Activated naive CD8-positive, alpha-beta T cell treated with anti-CD3 and anti-CD28 coated beads, Interleukin-2, amount 50 U/mL, for 16 hours (primary cell): ENCODE results near the gene CXCL8.
"Not testable (repeated sequence)": the region's sequence is repeated elsewhere in the genome, so short reads cannot be mapped to it uniquely, and the experiment has no call there.

Experiments used
- DNase-seq: peaks from one replicate; pipeline ENCODE4 v3.0.0-alpha.2; 2020; ENCODE audit warnings: low read depth, low spot score

Gene CXCL8

DNA sequence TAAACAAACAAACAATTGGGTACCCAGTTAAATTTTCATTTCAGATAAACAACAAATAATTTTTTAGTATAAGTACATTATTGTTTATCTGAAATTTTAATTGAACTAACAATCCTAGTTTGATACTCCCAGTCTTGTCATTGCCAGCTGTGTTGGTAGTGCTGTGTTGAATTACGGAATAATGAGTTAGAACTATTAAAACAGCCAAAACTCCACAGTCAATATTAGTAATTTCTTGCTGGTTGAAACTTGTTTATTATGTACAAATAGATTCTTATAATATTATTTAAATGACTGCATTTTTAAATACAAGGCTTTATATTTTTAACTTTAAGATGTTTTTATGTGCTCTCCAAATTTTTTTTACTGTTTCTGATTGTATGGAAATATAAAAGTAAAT is 2.9 kb downstream of the CXCL8 start:
- DNase-seq = no peak

DNA sequence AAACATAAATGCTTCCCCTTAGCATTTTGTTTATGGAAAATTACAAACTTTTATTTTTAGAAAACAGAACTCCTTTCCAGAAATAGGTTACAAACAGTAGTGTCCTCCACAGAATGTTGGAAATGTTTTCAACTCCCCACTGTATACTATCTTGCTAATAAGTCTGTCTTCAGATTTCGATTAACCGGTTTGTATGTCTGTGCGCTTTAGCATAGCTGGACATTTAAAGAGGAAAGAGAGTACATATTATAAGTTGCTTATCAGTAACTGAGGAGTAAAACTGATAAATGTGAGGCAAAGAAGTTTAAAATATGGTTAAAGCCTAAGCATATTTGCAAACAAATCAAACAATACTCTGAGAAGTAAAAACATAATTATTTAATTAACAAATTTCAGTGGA is 3.4 kb downstream of the CXCL8 start:
- no peak for DNase-seq

DNA sequence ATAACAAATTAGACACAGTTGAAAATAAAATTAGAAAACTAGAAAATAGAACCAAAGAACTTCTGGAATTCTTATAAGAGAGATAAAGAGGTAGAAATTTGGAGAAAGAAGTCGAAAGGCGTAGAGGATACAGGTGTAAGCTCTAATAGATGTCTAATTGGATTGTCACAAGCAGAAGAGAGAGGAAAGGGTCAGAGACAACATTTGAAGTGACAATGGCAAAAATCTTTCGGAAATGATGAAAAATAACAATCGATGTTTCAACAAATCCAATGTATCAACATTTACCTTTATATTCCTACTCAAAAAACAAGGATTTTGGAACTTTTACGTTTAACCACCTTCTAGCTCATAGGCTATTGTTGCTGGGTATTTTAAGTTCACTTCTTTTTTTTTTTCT is 3.8 kb downstream of the CXCL8 start:
- no peak for DNase-seq

DNA sequence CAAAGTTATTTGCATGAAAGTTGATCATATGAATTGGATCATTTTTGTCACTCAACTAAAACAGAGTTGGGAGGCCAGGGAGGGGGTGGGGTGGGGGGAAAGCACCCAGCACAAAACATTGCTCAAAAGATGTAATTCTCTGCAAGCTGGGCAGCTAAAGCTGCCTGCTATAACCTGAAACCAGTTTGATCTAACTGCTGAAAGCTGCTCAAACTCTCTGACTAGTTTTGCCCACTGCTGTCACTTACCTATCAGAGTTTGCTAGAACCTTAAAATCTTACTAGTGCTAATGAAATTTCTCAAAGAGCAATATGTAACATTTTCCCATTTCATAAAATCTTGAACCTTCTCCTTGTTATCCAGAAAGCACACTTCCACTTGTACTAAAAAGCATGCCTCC is 10.4 kb downstream of the CXCL8 start:
- no peak for DNase-seq

- DNase-seq = no peak
Observed at GRCh38 chr4:73751166-73751565, 10.8 kb downstream of the CXCL8 start.

DNA sequence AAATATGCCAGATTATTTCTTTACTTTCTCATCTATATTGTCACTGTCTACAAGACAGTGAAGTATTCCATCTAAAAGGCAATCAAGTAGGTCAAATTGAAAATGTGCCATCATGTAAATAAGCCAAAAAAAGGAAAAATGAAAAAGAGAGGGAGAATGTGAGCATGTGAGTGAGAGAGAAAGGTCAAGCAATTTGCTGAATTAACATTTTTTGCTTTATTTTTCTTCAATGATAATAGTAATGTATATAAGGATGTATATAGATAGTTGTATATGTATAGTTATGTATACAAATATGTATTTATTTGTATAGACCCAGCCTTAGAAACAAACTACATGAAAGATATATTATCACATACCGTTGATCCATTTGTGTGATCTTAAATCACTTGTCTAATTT is 11.5 kb downstream of the CXCL8 start:
- no peak for DNase-seq

DNA sequence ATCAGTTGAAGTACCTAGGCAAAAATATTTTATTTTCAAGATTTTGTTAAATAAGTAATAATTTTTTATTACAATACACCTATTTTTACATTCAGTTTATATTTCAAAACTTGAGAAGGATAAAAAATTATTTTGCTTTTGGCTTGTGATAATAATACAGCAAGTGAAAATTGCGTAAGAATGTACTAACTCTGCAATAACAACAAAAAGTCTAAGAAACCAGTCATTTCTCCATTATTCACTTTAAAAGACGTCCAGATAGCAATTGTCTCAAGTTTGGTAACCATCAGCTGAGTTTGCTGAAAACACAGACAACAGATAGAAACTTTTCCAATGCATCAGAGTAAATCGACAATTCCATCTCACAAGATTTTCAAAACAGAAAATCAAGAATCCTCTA is 12.1 kb downstream of the CXCL8 start:
- no peak for DNase-seq

- DNase-seq = no peak
Observed at GRCh38 chr4:73753215-73753614, 12.8 kb downstream of the CXCL8 start.

DNA sequence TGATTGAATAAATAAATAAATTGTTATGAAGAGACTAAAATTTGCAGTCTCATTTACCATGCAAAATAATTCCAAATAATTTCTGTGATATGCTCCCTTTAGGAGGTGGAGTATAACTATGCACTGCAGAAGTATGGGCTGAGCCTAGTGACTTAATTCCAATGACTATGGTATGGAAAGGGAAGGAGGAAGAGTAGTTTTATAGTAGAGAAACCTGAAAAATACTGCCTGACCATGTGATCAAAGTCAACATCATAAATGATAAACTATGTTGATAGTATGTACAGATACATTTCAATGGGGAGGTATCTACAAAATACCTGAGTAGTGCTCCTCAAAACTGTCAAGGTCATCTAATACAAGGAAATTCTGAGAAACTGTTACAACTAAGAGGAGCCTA is 14.6 kb downstream of the CXCL8 start:
- DNase-seq = no peak

DNA sequence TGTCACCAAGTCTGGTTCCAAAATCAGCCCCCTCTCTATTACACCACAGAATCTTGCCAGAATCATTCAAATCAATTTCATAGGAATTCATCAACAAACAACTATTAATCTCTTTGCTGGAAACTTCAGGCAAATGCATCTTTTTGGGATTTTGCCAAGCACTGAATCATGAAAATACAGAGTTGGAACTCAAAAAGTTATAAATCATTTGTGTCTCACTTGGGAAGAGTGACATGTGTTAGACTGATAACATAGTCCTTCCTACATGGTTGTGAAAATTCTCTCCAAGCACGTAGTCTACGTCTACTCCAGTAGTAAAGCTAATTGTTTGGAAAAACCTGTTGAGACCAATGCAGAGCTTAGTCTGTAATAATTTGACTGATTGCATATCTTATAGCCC is 19.0 kb downstream of the CXCL8 start:
- no peak for DNase-seq

DNA sequence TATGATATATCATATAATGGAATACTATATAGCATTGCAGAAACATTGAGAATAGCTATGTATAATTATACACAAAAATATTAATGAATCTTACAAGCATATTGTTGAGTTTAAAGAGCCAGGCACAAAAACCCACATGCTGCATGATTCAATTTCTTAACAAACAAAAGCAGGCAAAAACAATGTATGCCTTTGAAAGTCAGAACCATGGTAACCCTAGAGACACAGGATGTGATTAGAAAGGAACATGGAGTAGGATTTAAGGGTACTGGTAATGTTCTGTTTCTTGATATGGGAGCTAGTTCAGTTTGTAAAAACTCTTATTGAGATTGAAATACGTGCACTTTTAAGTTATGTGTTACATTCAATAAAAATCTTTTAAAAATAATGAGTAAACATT is 21.5 kb downstream of the CXCL8 start:
- no peak for DNase-seq

DNA sequence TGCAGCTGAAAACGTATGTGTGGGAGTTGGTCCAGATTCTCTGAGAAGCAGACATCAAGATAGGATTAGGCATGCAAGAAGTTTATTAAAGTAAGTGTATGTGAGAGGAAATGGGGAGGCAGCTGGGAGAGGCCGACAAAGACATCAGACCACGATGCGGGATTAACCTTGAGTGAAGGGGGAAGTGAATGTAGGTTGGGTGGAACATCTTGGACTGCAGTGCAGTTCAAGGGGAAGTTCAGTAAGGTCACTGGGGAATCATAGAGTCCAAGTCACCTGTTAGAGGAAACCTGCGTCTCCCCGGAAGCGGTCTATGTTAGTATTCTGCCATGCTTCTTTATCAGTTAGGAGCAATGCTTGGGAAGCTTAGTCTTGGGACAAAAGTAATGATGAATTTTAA is 22.0 kb downstream of the CXCL8 start:
- DNase-seq = no peak

GRCh38 chr4:73763877-73764276 is 23.5 kb downstream of the CXCL8 start:
- no peak for DNase-seq

DNA sequence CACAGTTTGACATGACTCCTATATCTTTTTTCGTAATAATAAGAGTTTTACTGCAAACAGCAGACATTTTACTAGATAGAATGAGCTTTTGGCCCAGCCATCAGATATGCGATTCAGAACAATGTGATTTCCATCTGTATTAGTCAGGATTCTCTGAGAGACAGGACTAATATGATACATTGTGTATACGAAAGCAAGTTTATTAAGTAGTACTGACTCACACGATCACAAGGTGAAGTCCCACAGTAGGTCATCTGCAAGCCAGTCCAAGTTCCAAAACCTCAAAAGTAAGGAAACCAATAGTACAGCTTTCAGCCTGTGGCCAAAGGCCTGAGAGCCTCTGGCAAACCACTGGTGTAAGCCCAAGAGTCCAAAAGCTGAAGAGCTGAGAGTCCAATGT is 24.1 kb downstream of the CXCL8 start:
- DNase-seq = no peak

DNA sequence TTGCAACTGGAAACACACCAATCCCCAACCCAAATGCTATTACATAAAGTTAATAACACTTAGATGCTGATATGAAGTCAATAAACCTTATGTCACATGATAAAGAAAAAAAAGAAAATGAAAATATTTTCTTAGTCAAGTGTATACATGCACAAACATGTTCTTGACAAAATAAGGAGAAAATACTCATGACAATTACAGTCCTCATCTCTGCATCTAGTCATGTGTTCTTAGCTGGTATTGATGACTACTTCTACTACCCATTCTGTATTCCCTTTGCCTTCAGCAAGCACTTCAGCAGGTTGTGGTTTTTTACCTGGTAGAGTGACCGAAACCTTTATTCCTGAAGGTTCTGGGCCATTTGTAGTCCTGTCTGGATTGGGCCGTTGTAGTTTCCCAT is 24.9 kb downstream of the CXCL8 start:
- no peak for DNase-seq

DNA sequence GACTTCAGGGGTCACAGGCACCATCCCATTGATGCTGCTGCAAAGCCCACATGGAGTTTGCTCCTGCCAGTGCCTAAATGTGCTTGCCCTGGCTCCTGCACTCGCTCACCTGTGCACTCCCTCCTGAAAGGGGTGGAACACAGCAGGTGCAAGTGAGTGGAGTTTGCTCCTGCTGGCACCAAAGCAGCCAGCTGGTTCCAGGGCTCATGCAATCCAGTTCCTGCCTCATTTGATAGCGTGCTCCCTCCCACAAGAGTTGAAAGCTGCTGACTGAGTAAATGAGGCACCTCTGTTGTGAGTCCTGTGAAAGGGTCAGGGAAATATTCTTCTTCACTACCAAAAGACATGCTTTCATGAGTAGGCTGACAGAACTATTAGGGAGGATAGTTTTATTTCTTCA is 30.5 kb downstream of the CXCL8 start:
- DNase-seq = no peak

DNA sequence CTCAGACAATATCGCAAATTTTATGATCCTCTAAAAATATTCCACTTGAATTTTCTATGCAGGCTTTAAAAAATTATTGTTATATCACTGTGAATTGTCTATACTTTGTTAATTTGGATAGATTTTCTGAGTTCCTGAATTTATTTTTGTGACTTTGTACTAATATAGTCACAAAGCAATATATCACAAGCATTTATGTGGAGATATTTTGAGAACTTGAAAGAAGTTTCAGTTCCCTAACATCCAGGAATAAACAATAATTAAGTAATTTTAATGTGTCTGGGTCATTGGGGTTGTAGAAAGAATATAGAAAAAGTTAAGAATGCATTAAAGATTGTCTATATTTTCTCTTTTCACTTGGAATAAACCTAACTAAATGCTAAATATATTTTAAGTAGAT is 32.0 kb downstream of the CXCL8 start:
- DNase-seq = no peak

- not testable (repeated sequence) for DNase-seq
Observed at GRCh38 chr4:73774406-73774805, 34.0 kb downstream of the CXCL8 start.

DNA sequence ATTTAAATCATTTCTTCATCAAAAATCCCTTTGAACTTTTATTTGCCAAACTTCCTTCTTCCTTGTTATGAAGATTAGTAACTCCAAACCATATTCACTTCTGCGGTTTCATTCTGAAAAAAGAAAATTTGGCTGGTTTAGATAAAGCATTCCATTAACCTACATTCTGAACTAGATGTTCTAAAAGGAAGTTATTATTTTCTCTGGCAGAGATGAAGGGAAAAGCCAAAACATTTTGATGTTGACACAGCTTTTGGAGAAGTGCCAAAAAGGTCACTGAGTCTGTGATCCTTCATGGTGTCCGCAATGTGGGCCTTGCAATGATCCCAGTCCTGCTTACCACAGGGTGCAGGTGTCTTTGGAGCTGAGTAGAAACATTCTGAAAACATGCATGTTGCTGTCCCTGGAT is 36.0 kb downstream of the CXCL8 start:
- DNase-seq = no peak

GRCh38 chr4:73777612-73778011 is 37.2 kb downstream of the CXCL8 start:
- no peak for DNase-seq

DNA sequence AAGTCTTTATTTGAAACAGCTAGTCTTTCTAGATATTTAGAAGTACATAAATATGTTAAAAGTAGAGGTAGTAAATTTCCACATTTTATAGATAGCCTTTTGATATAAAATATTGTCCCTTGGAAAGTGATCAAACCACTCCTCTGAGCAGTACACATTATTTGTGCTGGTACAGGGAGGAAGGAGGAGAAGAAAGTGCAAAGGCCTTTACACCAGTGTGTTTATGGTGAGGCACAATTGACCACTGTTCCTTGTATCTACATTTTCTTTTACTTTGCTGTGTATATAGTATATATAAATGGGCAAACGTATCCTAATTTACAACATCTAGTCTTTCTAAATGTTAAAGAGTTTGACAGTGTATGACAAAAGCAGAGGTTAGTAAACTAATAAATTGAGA is 39.9 kb downstream of the CXCL8 start:
- no peak for DNase-seq

GRCh38 chr4:73780834-73781233 is 40.5 kb downstream of the CXCL8 start:
- DNase-seq = no peak

GRCh38 chr4:73788411-73788810 is 48.0 kb downstream of the CXCL8 start:
- DNase-seq = no peak
